ENCODE measurements around the gene TEX51.

The TEX51 gene

GRCh38 chr2:126902152-126902835 is 3.6 kb downstream of the TEX51 start:
- no peaks in the 10 kb centered on the region for H3K4me1 ChIP-seq (ENCODE audit: control insufficient read depth, insufficient read depth, low read length, poor library complexity, severe bottlenecking)
- no peak overlapping the region for H3K27ac ChIP-seq (ENCODE audit: low read depth, low read length, severe bottlenecking)
- 85 to 93% methylated on average over 2 to 3 of the region's 7 CpGs for WGBS, 2 experiments (ENCODE audit: insufficient coverage in 2 of 2)
- H3K4me3 ChIP-seq (ENCODE audit: extremely low read depth, insufficient read depth, low read length, poor library complexity, severe bottlenecking) = no peak overlapping the region
- H3K9me3 ChIP-seq (ENCODE audit: control insufficient read depth, low read length) = no peaks in the 10 kb centered on the region
- H3K36me3 ChIP-seq (ENCODE audit: control insufficient read depth, insufficient read depth, low read length) = no peaks in the 10 kb centered on the region

GRCh38 chr2:126902859-126903258 is 4.2 kb downstream of the TEX51 start:
- Histone ChIP-seq H3K36me3 (ENCODE audit: control insufficient read depth, insufficient read depth, low read length) (no peaks in the 10 kb centered on the region), H3K27ac (ENCODE audit: low read depth, low read length, severe bottlenecking) (no peak overlapping the region), H3K9me3 (ENCODE audit: control insufficient read depth, low read length) (no peaks in the 10 kb centered on the region), H3K4me1 (ENCODE audit: control insufficient read depth, insufficient read depth, low read length, poor library complexity, severe bottlenecking) (no peaks in the 10 kb centered on the region), H3K4me3 (ENCODE audit: extremely low read depth, insufficient read depth, low read length, poor library complexity, severe bottlenecking) (no peak overlapping the region)
- WGBS, 2 experiments (ENCODE audit: insufficient coverage in 2 of 2) = 92 to 94% methylated on average over 3 to 6 of the region's 6 CpGs

GRCh38 chr2:126905991-126906390 is 7.3 kb downstream of the TEX51 start:
- Histone ChIP-seq H3K27ac (ENCODE audit: low read depth, low read length, severe bottlenecking) (no peak overlapping the region), H3K36me3 (ENCODE audit: control insufficient read depth, insufficient read depth, low read length) (no peaks in the 10 kb centered on the region), H3K9me3 (ENCODE audit: control insufficient read depth, low read length) (no peaks in the 10 kb centered on the region), H3K4me1 (ENCODE audit: control insufficient read depth, insufficient read depth, low read length, poor library complexity, severe bottlenecking) (no peaks in the 10 kb centered on the region), H3K4me3 (ENCODE audit: extremely low read depth, insufficient read depth, low read length, poor library complexity, severe bottlenecking) (no peak overlapping the region)
- WGBS, 2 experiments (ENCODE audit: insufficient coverage in 2 of 2) = 93 to 94% methylated on average over 3 to 4 of the region's 5 CpGs

- Histone ChIP-seq H3K4me1 (ENCODE audit: control insufficient read depth, insufficient read depth, low read length, poor library complexity, severe bottlenecking) (no peaks in the 10 kb centered on the region), H3K4me3 (ENCODE audit: extremely low read depth, insufficient read depth, low read length, poor library complexity, severe bottlenecking) (no peak overlapping the region)
- 78 to 82% methylated on average over 6 of the region's 6 CpGs for WGBS, 2 experiments (ENCODE audit: insufficient coverage in 2 of 2)
These were observed 8.1 kb downstream of the TEX51 start for GRCh38 chr2:126906781-126907180.

GRCh38 chr2:126907671-126908070 is 9.0 kb downstream of the TEX51 start:
- no peak overlapping the region for H3K4me3 ChIP-seq (ENCODE audit: extremely low read depth, insufficient read depth, low read length, poor library complexity, severe bottlenecking)
- H3K27ac ChIP-seq (ENCODE audit: low read depth, low read length, severe bottlenecking) = no peak overlapping the region
- 81 to 86% methylated on average over 9 to 12 of the region's 12 CpGs for WGBS, 2 experiments (ENCODE audit: insufficient coverage in 2 of 2)
- H3K4me1 ChIP-seq (ENCODE audit: control insufficient read depth, insufficient read depth, low read length, poor library complexity, severe bottlenecking) = no peaks in the 10 kb centered on the region
- H3K36me3 ChIP-seq (ENCODE audit: control insufficient read depth, insufficient read depth, low read length) = no peaks in the 10 kb centered on the region
- H3K9me3 ChIP-seq (ENCODE audit: control insufficient read depth, low read length) = no peaks in the 10 kb centered on the region

More at GRCh38 chr2:126906781-126907180, 8.1 kb downstream of the TEX51 start:
- Histone ChIP-seq H3K9me3 (ENCODE audit: control insufficient read depth, low read length) (no peaks in the 10 kb centered on the region), H3K27ac (ENCODE audit: low read depth, low read length, severe bottlenecking) (no peak overlapping the region), H3K36me3 (ENCODE audit: control insufficient read depth, insufficient read depth, low read length) (no peaks in the 10 kb centered on the region)

GRCh38 chr2:126908721-126909177 is 10.1 kb downstream of the TEX51 start:
- H3K27ac ChIP-seq (ENCODE audit: low read depth, low read length, severe bottlenecking) = no peak overlapping the region
- no peaks in the 10 kb centered on the region for H3K36me3 ChIP-seq (ENCODE audit: control insufficient read depth, insufficient read depth, low read length)
- no peaks in the 10 kb centered on the region for H3K4me1 ChIP-seq (ENCODE audit: control insufficient read depth, insufficient read depth, low read length, poor library complexity, severe bottlenecking)
- no peak overlapping the region for H3K4me3 ChIP-seq (ENCODE audit: extremely low read depth, insufficient read depth, low read length, poor library complexity, severe bottlenecking)
- WGBS, 2 experiments (ENCODE audit: insufficient coverage in 2 of 2) = 80 to 92% methylated on average over 2 of the region's 10 CpGs
- H3K9me3 ChIP-seq (ENCODE audit: control insufficient read depth, low read length) = no peaks in the 10 kb centered on the region

GRCh38 chr2:126909366-126909765 is 10.7 kb downstream of the TEX51 start:
- Histone ChIP-seq H3K4me3 (ENCODE audit: extremely low read depth, insufficient read depth, low read length, poor library complexity, severe bottlenecking) (no peak overlapping the region), H3K36me3 (ENCODE audit: control insufficient read depth, insufficient read depth, low read length) (no peaks in the 10 kb centered on the region), H3K4me1 (ENCODE audit: control insufficient read depth, insufficient read depth, low read length, poor library complexity, severe bottlenecking) (no peaks in the 10 kb centered on the region), H3K9me3 (ENCODE audit: control insufficient read depth, low read length) (no peaks in the 10 kb centered on the region), H3K27ac (ENCODE audit: low read depth, low read length, severe bottlenecking) (no peak overlapping the region)
- 87 to 96% methylated on average over 6 of the region's 6 CpGs for WGBS, 2 experiments (ENCODE audit: insufficient coverage in 2 of 2)

GRCh38 chr2:126909781-126910180 is 11.1 kb downstream of the TEX51 start:
- Histone ChIP-seq H3K4me1 (ENCODE audit: control insufficient read depth, insufficient read depth, low read length, poor library complexity, severe bottlenecking) (no peaks in the 10 kb centered on the region), H3K9me3 (ENCODE audit: control insufficient read depth, low read length) (no peaks in the 10 kb centered on the region), H3K27ac (ENCODE audit: low read depth, low read length, severe bottlenecking) (no peak overlapping the region), H3K36me3 (ENCODE audit: control insufficient read depth, insufficient read depth, low read length) (no peaks in the 10 kb centered on the region), H3K4me3 (ENCODE audit: extremely low read depth, insufficient read depth, low read length, poor library complexity, severe bottlenecking) (no peak overlapping the region)
- 75 to 84% methylated on average over 1 to 3 of the region's 3 CpGs for WGBS, 2 experiments (ENCODE audit: insufficient coverage in 2 of 2)

GRCh38 chr2:126910637-126911036 is 11.9 kb downstream of the TEX51 start:
- Histone ChIP-seq H3K4me1 (ENCODE audit: control insufficient read depth, insufficient read depth, low read length, poor library complexity, severe bottlenecking) (no peaks in the 10 kb centered on the region), H3K27ac (ENCODE audit: low read depth, low read length, severe bottlenecking) (no peak overlapping the region), H3K36me3 (ENCODE audit: control insufficient read depth, insufficient read depth, low read length) (no peaks in the 10 kb centered on the region), H3K9me3 (ENCODE audit: control insufficient read depth, low read length) (no peaks in the 10 kb centered on the region), H3K4me3 (ENCODE audit: extremely low read depth, insufficient read depth, low read length, poor library complexity, severe bottlenecking) (no peak overlapping the region)
- WGBS, 2 experiments (ENCODE audit: insufficient coverage in 2 of 2) = 81 to 100% methylated on average over 1 of the region's 1 CpG

- no peak overlapping the region for H3K27ac ChIP-seq (ENCODE audit: low read depth, low read length, severe bottlenecking)
- H3K9me3 ChIP-seq (ENCODE audit: control insufficient read depth, low read length) = no peaks in the 10 kb centered on the region
- WGBS, 2 experiments (ENCODE audit: insufficient coverage in 2 of 2) = 100% methylated on average over 2 to 6 of the region's 8 CpGs
- H3K4me1 ChIP-seq (ENCODE audit: control insufficient read depth, insufficient read depth, low read length, poor library complexity, severe bottlenecking) = no peaks in the 10 kb centered on the region
- no peaks in the 10 kb centered on the region for H3K36me3 ChIP-seq (ENCODE audit: control insufficient read depth, insufficient read depth, low read length)
- no peak overlapping the region for H3K4me3 ChIP-seq (ENCODE audit: extremely low read depth, insufficient read depth, low read length, poor library complexity, severe bottlenecking)
These were observed 12.6 kb downstream of the TEX51 start for GRCh38 chr2:126911111-126911796.

- Histone ChIP-seq H3K27ac (ENCODE audit: low read depth, low read length, severe bottlenecking) (no peak overlapping the region), H3K36me3 (ENCODE audit: control insufficient read depth, insufficient read depth, low read length) (no peaks in the 10 kb centered on the region), H3K9me3 (ENCODE audit: control insufficient read depth, low read length) (no peaks in the 10 kb centered on the region), H3K4me3 (ENCODE audit: extremely low read depth, insufficient read depth, low read length, poor library complexity, severe bottlenecking) (no peak overlapping the region), H3K4me1 (ENCODE audit: control insufficient read depth, insufficient read depth, low read length, poor library complexity, severe bottlenecking) (no peaks in the 10 kb centered on the region)
- WGBS, 2 experiments (ENCODE audit: insufficient coverage in 2 of 2) = 81 to 95% methylated on average over 7 of the region's 7 CpGs
These were observed 13.5 kb downstream of the TEX51 start for GRCh38 chr2:126912201-126912600.

Data from mesodermal cell (in vitro differentiated cells).